Adrenal gland (tissue), 12 donors: ENCODE data around the gene TNIK. TPM values are rescaled to one million over a fixed set of nuclear protein-coding genes. Genes with fewer than 3 reads are reported as not detected.
A peak's percentile ranks its signal among the peaks of the same experiment; 100 is the strongest.

Source experiments
- DNase-seq, 7 donors: peaks; one replicate each; pipeline ENCODE4 v3.0.0-alpha.2; 2019 to 2020
- H3K27ac ChIP-seq, 5 donors: fragments of 200-600 bp; sonication (generic) in 4 of 5; 1 replicate in 3 of 5; 2 replicates in 2 of 5; pipeline versions ENCODE4 v1.5.1 to v1.8.0; 2016 to 2020; ENCODE audit warnings: mild to moderate bottlenecking in 1 of 5
- H3K27me3 ChIP-seq: fragments of 200-600 bp; 2 replicates; pipeline ENCODE4 v1.8.0; 2021
- H3K36me3 ChIP-seq, 2 donors: fragments of 200-600 bp; replicated peaks in 1 of 2; 1 replicate in 1 of 2; 2 replicates in 1 of 2; pipeline versions ENCODE4 v1.5.1 to v1.8.0; 2018 to 2022
- H3K4me1 ChIP-seq, 2 donors: fragments of 200-600 bp; replicated peaks in 1 of 2; 1 replicate in 1 of 2; 2 replicates in 1 of 2; pipeline versions ENCODE4 v1.5.1 to v1.8.0; 2018 to 2021
- H3K4me3 ChIP-seq, 4 donors: fragments of 200-600 bp; sonication (generic) in 3 of 4; one replicate each; pipeline ENCODE4 v1.5.1; 2016 to 2018
- H3K9me3 ChIP-seq, 3 donors: fragments of 200-600 bp; sonication (generic) in 1 of 3; replicated peaks in 1 of 3; 1 replicate in 2 of 3; 2 replicates in 1 of 3; pipeline versions ENCODE4 v1.5.1 to v1.8.0; 2016 to 2021
- CTCF ChIP-seq, 6 experiments: fragments of 450-650 bp in 4 of 6; fragments of 200-600 bp in 2 of 6; sonication (generic) in 1 of 6; IDR thresholded peaks; 1 replicate in 5 of 6; 2 replicates in 1 of 6; pipeline versions ENCODE4 v1.5.1 to v1.8.0; 2016 to 2021; ENCODE audit warnings: antibody characterized with exemption in 6 of 6, mild to moderate bottlenecking in 2 of 6, moderate library complexity in 1 of 6
- POLR2A ChIP-seq, 2 donors: fragments of 450-650 bp; IDR thresholded peaks; one replicate each; pipeline ENCODE4 v1.6.1; 2017; ENCODE audit warnings: antibody characterized with exemption in 2 of 2, mild to moderate bottlenecking in 2 of 2, moderate library complexity in 1 of 2
- WGBS, 4 donors: extraction: QIAGEN DNeasy Blood & Tissue Kit in 2 of 4; methylation state at CpG; one replicate each; pipeline versions ENCODE4 v1.1.5 to v1.1.7; 2013 to 2017; 5-methylcytosine and 5-hydroxymethylcytosine counted together
- intact Hi-C, 2 donors: fragments of 100-400 bp; cut with DNase I; formaldehyde crosslinking; loops; one replicate each; pipeline versions ENCODE4 v1.14.1 to v1.15.0; 2022 to 2023
- polyA plus RNA-seq, 3 donors: library from polyadenylated mRNA; stranded (reverse); fragments of 200-250 nt in 2 of 3; fragments of 350-450 nt in 1 of 3; fragmentation: Illumina TruSeq in 1 of 3; extraction: RNeasy Lipid Tissue Mini Kit (QIAGEN cat#74804) in 1 of 3; gene quantifications; one replicate each; pipeline ENCODE4 v1.2.3, GENCODE V29; 2013 to 2014
- total RNA-seq, 9 donors: library from RNA; depleted of rRNA in 4 of 9; stranded (reverse); fragments of >200 nt in 4 of 9; fragments of 120-200 nt in 1 of 9; fragmentation: NEBNext Ultra II Directional in 1 of 9; extraction: Animal tissue kit (Norgen Biotek cat#: 25700) in 1 of 9; gene quantifications; one replicate each; pipeline versions ENCODE4 v1.1.0 to v1.2.4, GENCODE V29; 2013 to 2023
- donor health status: healthy with polysubstance abuse.
- donor health status: Bipolar disorder and iron deficiency.
- donor health status: DM: yes; HTN: yes; CAD: no.
- donor health status: DM: no; HTN: no; CAD: no.
- donor health status: DM: no; HTN: no; CAD: no.
- donor health status: DM: yes; HTN: yes; CAD: no.

TNIK gene
- total and polyA plus RNA-seq, 12 donors = 4.9 to 33.1 (median 10.7) TPM

DNA sequence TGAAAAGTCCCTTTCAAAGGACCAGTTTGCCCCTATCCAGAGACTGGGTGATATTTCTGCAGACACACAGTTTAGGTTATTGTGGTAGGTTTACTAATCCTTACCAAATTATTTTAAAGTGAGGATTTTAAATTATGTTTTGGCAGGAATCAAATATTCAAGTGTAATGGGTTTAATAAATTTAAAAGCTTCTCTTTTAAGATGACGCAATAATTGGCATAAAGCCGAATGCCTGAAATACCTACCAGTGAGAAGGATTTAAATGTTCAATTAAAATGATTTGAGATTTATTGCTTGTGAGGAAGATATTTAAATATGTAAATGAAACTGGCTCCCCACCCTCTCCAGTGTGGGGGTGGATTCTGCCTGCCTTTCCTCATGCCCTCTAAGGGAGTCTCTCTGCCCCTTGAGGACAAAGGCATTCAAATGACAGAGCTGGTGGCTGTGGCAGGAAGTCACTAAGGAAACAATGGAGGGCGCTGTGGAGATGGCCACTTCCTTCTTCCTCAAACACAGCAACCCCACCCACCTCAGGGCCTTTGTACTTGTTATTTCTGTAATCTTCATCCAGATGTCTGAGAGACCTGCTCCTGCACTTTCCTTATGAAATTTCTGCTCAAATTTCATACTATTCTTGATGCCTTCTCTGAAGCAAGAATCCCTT, 131.7 kb downstream of the TNIK start:
- TF ChIP-seq CTCF (IDR thresholded peaks at IDR 0.05) (peak in 1 of 6 experiments; percentile 6), POLR2A (IDR thresholded peaks at IDR 0.05) (no peak)
- Histone ChIP-seq H3K36me3 (no peaks in the 10 kb centered on the region), H3K27ac (no peak overlapping the region), H3K4me3 (no peak overlapping the region), H3K27me3 (no peaks in the 10 kb centered on the region), H3K4me1 (peaks cover 0 to 5% of the 10 kb centered on the region in 2 donors), H3K9me3 (no peaks in the 10 kb centered on the region)
- intact Hi-C loops = no loop called here
- peak in 5 of 7 donors; percentile 10 to 31 (median 17) for DNase-seq
- 38 to 46% (median 44%) methylated on average over 3 of the region's 3 CpGs for WGBS, 4 donors

- intact Hi-C loops = no loop called here
- H3K4me1 ChIP-seq = peaks cover 0 to 5% of the 10 kb centered on the region in 2 donors
- no peak overlapping the region for H3K4me3 ChIP-seq
- no peak overlapping the region for H3K27ac ChIP-seq
- no peak for DNase-seq
- H3K36me3 ChIP-seq = no peaks in the 10 kb centered on the region
- WGBS, 4 donors = 93 to 97% (median 95%) methylated on average over 7 of the region's 7 CpGs
- TF ChIP-seq CTCF (IDR thresholded peaks at IDR 0.05) (no peak), POLR2A (IDR thresholded peaks at IDR 0.05) (no peak)
- H3K9me3 ChIP-seq = no peaks in the 10 kb centered on the region
- H3K27me3 ChIP-seq = no peaks in the 10 kb centered on the region
These were observed 132.6 kb downstream of the TNIK start for GRCh38 chr3:171327441-171328174.

DNA sequence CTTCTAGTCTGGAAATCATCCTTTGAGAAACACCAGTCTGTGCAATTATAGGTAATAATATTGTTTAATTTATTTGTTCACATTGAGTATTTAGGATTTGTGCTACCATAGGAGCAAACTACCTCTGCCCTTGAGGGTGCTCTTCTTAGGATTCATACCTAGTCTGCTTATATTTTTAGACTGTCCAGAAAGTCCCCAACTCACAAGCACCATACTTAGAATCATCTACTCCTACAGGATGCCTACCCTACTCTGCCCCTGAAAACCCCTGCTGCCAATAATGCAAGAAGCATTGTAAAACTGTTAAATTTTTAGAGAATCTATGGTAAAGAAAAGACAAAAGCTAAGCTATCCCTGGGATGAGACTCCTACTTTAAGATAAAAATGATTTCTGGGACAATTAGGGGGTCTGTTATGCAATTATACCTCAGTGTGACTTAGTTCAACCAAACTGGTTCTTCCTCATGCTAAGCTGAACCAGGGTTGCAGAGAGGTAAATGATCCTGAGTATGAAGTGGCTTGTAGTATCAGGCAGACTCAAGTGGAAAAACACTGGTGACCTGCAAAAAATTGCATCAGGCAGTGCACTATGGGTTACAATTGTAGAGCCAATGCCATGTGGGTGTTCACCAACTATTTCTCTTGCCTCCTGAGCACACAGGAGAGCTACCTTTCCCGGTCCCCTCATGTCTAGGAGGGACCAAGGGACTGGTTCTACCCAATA, 133.3 kb downstream of the TNIK start:
- no peaks in the 10 kb centered on the region for H3K36me3 ChIP-seq
- H3K27me3 ChIP-seq = no peaks in the 10 kb centered on the region
- no peak overlapping the region for H3K27ac ChIP-seq
- H3K4me1 ChIP-seq = peaks cover 0 to 5% of the 10 kb centered on the region in 2 donors
- H3K4me3 ChIP-seq = no peak overlapping the region
- TF ChIP-seq POLR2A (IDR thresholded peaks at IDR 0.05) = no peak
- no peak for TF ChIP-seq CTCF (IDR thresholded peaks at IDR 0.05)
- intact Hi-C loops = no loop called here
- no peaks in the 10 kb centered on the region for H3K9me3 ChIP-seq
- DNase-seq = no peak
- WGBS, 4 donors = 83 to 100% (median 99%) methylated on average over 1 of the region's 1 CpG

GRCh38 chr3:171323938-171324536, 136.2 kb downstream of the TNIK start:
- no peak for DNase-seq
- WGBS, 4 donors = 62 to 69% (median 63%) methylated on average over 3 of the region's 3 CpGs
- H3K9me3 ChIP-seq = no peaks in the 10 kb centered on the region
- no peaks in the 10 kb centered on the region for H3K36me3 ChIP-seq
- intact Hi-C loops = no loop called here
- no peaks in the 10 kb centered on the region for H3K27me3 ChIP-seq
- TF ChIP-seq POLR2A (IDR thresholded peaks at IDR 0.05) (no peak), CTCF (IDR thresholded peaks at IDR 0.05) (no peak)
- peaks cover 0 to 13% of the 10 kb centered on the region in 2 donors for H3K4me1 ChIP-seq
- no peak overlapping the region for H3K4me3 ChIP-seq
- no peak overlapping the region for H3K27ac ChIP-seq
